Erythroblast (primary cell): Measurements from ENCODE around the gene PABPC1L.
"Not testable (repeated sequence)": the region's sequence is repeated elsewhere in the genome, so short reads cannot be mapped to it uniquely, and the experiment has no call there.

Experiments used
- GATA1 ChIP-seq: IDR thresholded peaks from 2 replicates; pipeline ENCODE4 v1.6.1; 2011; ENCODE audit warnings: low read depth, mild to moderate bottlenecking, control low read depth, low read length, moderate library complexity
- POLR2A ChIP-seq: IDR thresholded peaks from 2 replicates; pipeline ENCODE4 v1.6.1; 2011; ENCODE audit warnings: mild to moderate bottlenecking, low read length

DNA sequence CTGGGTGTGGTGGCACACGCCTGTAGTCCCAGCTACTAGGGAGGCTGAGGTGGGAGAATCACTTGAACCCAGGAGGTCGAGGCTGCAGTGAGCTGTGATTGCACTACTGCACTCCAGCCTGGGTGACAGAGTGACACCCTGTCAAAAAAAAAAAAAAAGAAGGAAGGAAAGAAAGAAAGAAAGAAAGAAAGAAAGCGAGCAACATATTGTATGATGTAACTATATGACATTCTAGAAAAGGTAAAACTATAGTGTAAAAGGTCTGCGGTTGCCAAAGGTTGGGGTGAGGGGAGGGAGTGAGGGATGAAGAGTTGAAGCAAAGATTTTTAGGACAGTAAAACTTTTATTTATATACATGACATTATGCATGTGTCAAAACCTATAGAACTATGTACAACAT, 27.5 kb upstream of the PABPC1L start:
- not testable (repeated sequence) for TF ChIP-seq POLR2A, GATA1
